Endodermal cell (in vitro differentiated cells): ENCODE results near the gene FHOD1. TPM values are rescaled to one million over a fixed set of nuclear protein-coding genes. Genes with fewer than 3 reads are reported as not detected.

ENCODE experiments used
- DNase-seq: peaks from one replicate; pipeline ENCODE4 v3.0.0-alpha.2; 2017
- H3K27ac ChIP-seq: 2 replicates; pipeline ENCODE4 v1.5.1; 2013; ENCODE audit warnings: mild to moderate bottlenecking, low read depth, low read length, moderate library complexity
- H3K27me3 ChIP-seq: 2 replicates; pipeline ENCODE4 v1.6.1; 2013; ENCODE audit warnings: mild to moderate bottlenecking, low read length, moderate library complexity; ENCODE audit not compliant: insufficient read depth, control insufficient read depth, poor library complexity, severe bottlenecking
- H3K36me3 ChIP-seq: 2 replicates; pipeline ENCODE4 v1.7.0; 2013; ENCODE audit warnings: mild to moderate bottlenecking, low read length, moderate library complexity; ENCODE audit not compliant: control insufficient read depth, insufficient read depth
- H3K4me1 ChIP-seq: one replicate; pipeline ENCODE4 v1.7.0; 2013; ENCODE audit warnings: low read length; ENCODE audit not compliant: control insufficient read depth, insufficient read depth
- H3K4me3 ChIP-seq: 2 replicates; pipeline ENCODE4 v1.5.1; 2013; ENCODE audit warnings: mild to moderate bottlenecking, low read length, moderate library complexity
- H3K9ac ChIP-seq: 2 replicates; pipeline ENCODE4 v1.6.1; 2013; ENCODE audit warnings: mild to moderate bottlenecking, low read length, moderate library complexity; ENCODE audit not compliant: poor library complexity, severe bottlenecking; ENCODE audit errors: extremely low read depth
- H3K9me3 ChIP-seq: 2 replicates; pipeline ENCODE4 v1.6.1; 2013; ENCODE audit warnings: mild to moderate bottlenecking, low read length, moderate library complexity; ENCODE audit not compliant: control insufficient read depth
- H3K27ac Mint-ChIP-seq: 2 replicates; pipeline ENCODE4 v1.8.0; 2020; ENCODE audit warnings: mixed read lengths
- H3K27me3 Mint-ChIP-seq: 2 replicates; pipeline ENCODE4 v1.8.0; 2021; ENCODE audit warnings: mild to moderate bottlenecking, mixed read lengths; ENCODE audit not compliant: insufficient read depth
- H3K36me3 Mint-ChIP-seq: 2 replicates; pipeline ENCODE4 v1.8.0; 2020; ENCODE audit warnings: low read depth, mixed read lengths
- H3K4me1 Mint-ChIP-seq: 2 replicates; pipeline ENCODE4 v1.8.0; 2020; ENCODE audit warnings: mixed read lengths
- H3K4me3 Mint-ChIP-seq: 2 replicates; pipeline ENCODE4 v1.8.0; 2020; ENCODE audit warnings: mild to moderate bottlenecking, moderate library complexity, mixed read lengths
- H3K9me3 Mint-ChIP-seq: 2 replicates; pipeline ENCODE4 v1.8.0; 2020; ENCODE audit warnings: mild to moderate bottlenecking, mixed read lengths
- WGBS, 2 experiments: methylation state at CpG; one replicate each; pipeline versions ENCODE4 v1.1.5 to v1.1.7; 2013; ENCODE audit warnings: missing lambda C conversion rate in 2 of 2, mixed read lengths in 1 of 2; ENCODE audit not compliant: insufficient coverage in 1 of 2, insufficient read length in 1 of 2; 5-methylcytosine and 5-hydroxymethylcytosine counted together
- total RNA-seq, 2 donors: library from RNA; stranded (reverse); fragmentation: NEBNext Ultra II Directional in 1 of 2; extraction: Animal tissue kit (Norgen Biotek cat#: 25700) in 1 of 2; gene quantifications; 2 replicates in 1 of 2; 3 replicates in 1 of 2; pipeline ENCODE4 v1.2.1, GENCODE V29; 2021
- TF ChIP-seq, protein P1 (sequence below): fragments of 200-600 bp; sonication (generic); conservative IDR thresholded peaks from 2 replicates; pipeline ENCODE4 v1.5.0; 2021; ENCODE audit warnings: antibody characterized with exemption, mild to moderate bottlenecking

Gene FHOD1
- total RNA-seq, 2 donors from 2014 or later: 51.7 to 71.9 TPM

DNA sequence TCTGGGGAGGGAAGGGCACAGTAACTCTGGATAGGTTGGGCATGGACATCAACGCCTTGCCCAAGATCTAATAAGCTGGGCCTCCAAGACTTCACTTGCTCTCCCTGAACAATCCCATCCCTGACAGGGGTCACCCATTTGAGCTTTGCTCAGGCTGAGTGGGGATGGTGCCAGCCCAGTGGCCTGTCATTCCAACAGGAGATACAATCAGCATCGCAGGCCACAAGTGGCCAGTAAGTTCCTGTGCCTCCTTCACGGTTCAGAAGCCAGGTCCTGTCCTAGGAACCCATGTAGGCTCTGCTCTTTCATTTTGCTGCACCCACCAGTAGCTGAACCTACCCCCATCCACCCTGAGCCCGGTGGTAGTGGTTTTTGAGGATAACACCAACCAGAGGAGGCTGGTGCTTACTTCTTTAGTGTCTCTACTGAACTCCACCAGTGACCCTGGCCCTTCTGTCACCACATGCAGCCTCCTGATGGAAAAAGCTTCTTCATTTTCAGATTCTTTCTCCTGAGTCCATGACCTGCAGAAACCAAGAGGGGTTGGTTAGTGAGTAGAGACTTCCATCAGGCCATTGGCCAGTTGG, 47.0 kb upstream of the FHOD1 start:
- H3K4me1 Mint-ChIP-seq: peaks cover 3% of the 10 kb centered on the region

DNA sequence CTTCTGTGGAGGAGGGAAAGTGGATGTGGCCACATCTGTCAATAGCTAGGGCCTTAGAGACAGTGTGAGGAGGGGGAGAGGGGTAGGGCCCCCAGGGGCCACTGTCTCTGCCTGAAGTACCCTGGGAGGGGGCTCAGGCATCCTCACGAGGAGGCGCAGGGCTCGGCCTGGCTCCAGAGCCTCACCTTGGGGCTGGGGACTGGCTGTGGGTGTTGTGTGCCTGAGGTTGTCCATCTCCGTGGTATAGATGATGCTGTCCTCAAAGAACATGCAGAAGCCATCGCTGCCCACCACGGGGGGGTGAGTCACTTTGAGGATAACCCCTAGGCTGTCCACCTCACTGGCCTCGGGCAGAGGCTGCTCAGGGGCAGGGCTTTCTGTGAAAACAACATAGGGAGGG, 44.2 kb upstream of the FHOD1 start:
- Histone ChIP-seq H3K27ac (no peak overlapping the region), H3K4me1 (no peaks in the 10 kb centered on the region), H3K27me3 (no peaks in the 10 kb centered on the region), H3K4me3 (no peak overlapping the region), H3K9ac (no peak overlapping the region), H3K9me3 (no peaks in the 10 kb centered on the region), H3K36me3 (no peaks in the 10 kb centered on the region)
- H3K9me3 Mint-ChIP-seq: no peaks in the 10 kb centered on the region
- H3K36me3 Mint-ChIP-seq: no peaks in the 10 kb centered on the region
- H3K4me3 Mint-ChIP-seq: no peak overlapping the region
- WGBS, 2 experiments: 76 to 89% methylated on average over 4 to 7 of the region's 7 CpGs
- H3K4me1 Mint-ChIP-seq: peaks cover 3% of the 10 kb centered on the region
- TF ChIP-seq, protein P1, sequence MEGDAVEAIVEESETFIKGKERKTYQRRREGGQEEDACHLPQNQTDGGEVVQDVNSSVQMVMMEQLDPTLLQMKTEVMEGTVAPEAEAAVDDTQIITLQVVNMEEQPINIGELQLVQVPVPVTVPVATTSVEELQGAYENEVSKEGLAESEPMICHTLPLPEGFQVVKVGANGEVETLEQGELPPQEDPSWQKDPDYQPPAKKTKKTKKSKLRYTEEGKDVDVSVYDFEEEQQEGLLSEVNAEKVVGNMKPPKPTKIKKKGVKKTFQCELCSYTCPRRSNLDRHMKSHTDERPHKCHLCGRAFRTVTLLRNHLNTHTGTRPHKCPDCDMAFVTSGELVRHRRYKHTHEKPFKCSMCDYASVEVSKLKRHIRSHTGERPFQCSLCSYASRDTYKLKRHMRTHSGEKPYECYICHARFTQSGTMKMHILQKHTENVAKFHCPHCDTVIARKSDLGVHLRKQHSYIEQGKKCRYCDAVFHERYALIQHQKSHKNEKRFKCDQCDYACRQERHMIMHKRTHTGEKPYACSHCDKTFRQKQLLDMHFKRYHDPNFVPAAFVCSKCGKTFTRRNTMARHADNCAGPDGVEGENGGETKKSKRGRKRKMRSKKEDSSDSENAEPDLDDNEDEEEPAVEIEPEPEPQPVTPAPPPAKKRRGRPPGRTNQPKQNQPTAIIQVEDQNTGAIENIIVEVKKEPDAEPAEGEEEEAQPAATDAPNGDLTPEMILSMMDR: no peak
- no peak overlapping the region for H3K27ac Mint-ChIP-seq
- peak; percentile 36 for DNase-seq
- H3K27me3 Mint-ChIP-seq: peaks cover 22% of the 10 kb centered on the region

More for the DNA sequence above, 47.0 kb upstream of the FHOD1 start:
- H3K27me3 Mint-ChIP-seq: peaks cover 37% of the 10 kb centered on the region
- WGBS, 2 experiments: 88 to 98% methylated on average over 2 to 4 of the region's 4 CpGs
- H3K27me3 ChIP-seq: no peaks in the 10 kb centered on the region
- H3K9ac ChIP-seq: no peak overlapping the region
- no peak for DNase-seq
- H3K36me3 Mint-ChIP-seq: no peaks in the 10 kb centered on the region
- H3K4me3 ChIP-seq: no peak overlapping the region
- H3K9me3 ChIP-seq: no peaks in the 10 kb centered on the region
- H3K4me1 ChIP-seq: no peaks in the 10 kb centered on the region
- TF ChIP-seq, protein P1: no peak
- H3K27ac Mint-ChIP-seq: no peak overlapping the region
- no peaks in the 10 kb centered on the region for H3K36me3 ChIP-seq
- H3K4me3 Mint-ChIP-seq: no peak overlapping the region
- H3K27ac ChIP-seq: no peak overlapping the region
- H3K9me3 Mint-ChIP-seq: no peaks in the 10 kb centered on the region

DNA sequence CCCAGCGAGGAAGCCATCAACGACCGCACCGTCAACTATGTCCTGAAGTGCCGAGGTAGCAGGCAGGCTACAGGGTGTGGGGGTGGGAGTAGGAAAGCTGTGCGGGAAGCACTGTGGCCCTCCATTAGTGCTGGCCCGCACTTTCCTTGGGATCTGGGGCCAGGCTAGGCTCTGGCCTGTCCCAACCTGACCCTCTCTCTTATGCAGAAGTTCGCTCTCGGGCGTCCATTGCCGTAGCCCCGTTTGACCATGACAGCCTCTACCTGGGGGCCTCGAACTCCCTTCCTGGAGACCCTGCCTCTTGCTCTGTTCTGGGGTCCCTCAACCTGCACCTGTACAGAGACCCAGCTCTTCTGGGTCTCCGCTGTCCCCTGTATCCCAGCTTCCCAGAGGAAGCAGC, 40.7 kb upstream of the FHOD1 start:
- Histone ChIP-seq H3K36me3 (no peaks in the 10 kb centered on the region), H3K27ac (no peak overlapping the region), H3K4me3 (no peak overlapping the region), H3K4me1 (no peaks in the 10 kb centered on the region), H3K9ac (no peak overlapping the region), H3K9me3 (no peaks in the 10 kb centered on the region), H3K27me3 (no peaks in the 10 kb centered on the region)
- H3K27me3 Mint-ChIP-seq: peaks cover 4% of the 10 kb centered on the region
- no peaks in the 10 kb centered on the region for H3K9me3 Mint-ChIP-seq
- DNase-seq: no peak
- H3K27ac Mint-ChIP-seq: no peak overlapping the region
- no peak overlapping the region for H3K4me3 Mint-ChIP-seq
- H3K36me3 Mint-ChIP-seq: no peaks in the 10 kb centered on the region
- H3K4me1 Mint-ChIP-seq: peaks cover 2% of the 10 kb centered on the region
- TF ChIP-seq, protein P1: no peak
- 93 to 100% methylated on average over 8 to 14 of the region's 14 CpGs for WGBS, 2 experiments
